Right lobe of liver (tissue), 6 donors: ENCODE data around the gene BAHCC1. TPM values are rescaled to one million over a fixed set of nuclear protein-coding genes. Genes with fewer than 3 reads are reported as not detected.

ENCODE experiments used
- ATAC-seq, 4 donors: fragments of 200-7000 bp; cut with Tn5 transposase; one replicate each; pipeline ENCODE4 v1.9.1; 2020; ENCODE audit warnings: mild to moderate bottlenecking in 4 of 4, moderate library complexity in 4 of 4
- DNase-seq, 3 donors: peaks; one replicate each; pipeline ENCODE4 v3.0.0-alpha.2; 2020
- H3K27ac ChIP-seq, 3 donors: fragments of 200-600 bp; one replicate each; pipeline ENCODE4 v1.8.0; 2022
- H3K27me3 ChIP-seq, 2 donors: fragments of 200-600 bp; one replicate each; pipeline ENCODE4 v1.8.0; 2022
- H3K36me3 ChIP-seq, 4 donors: fragments of 200-600 bp; sonication (generic) in 1 of 4; one replicate each; pipeline versions ENCODE4 v1.5.1 to v1.8.0; 2017 to 2022; ENCODE audit warnings: control low read depth in 1 of 4
- H3K4me1 ChIP-seq, 4 donors: fragments of 200-600 bp; sonication (generic) in 1 of 4; one replicate each; pipeline versions ENCODE4 v1.5.1 to v1.8.0; 2017 to 2022; ENCODE audit warnings: control low read depth in 1 of 4
- H3K4me3 ChIP-seq, 3 donors: fragments of 200-600 bp; one replicate each; pipeline ENCODE4 v1.8.0; 2022
- H3K9me3 ChIP-seq, 4 donors: fragments of 200-600 bp; sonication (generic) in 1 of 4; one replicate each; pipeline versions ENCODE4 v1.5.1 to v1.8.0; 2017 to 2022; ENCODE audit warnings: control low read depth in 1 of 4
- CTCF ChIP-seq, 4 donors: fragments of 200-600 bp in 3 of 4; fragments of 450-650 bp in 1 of 4; IDR thresholded peaks; one replicate each; pipeline versions ENCODE4 v1.5.1 to v1.8.0; 2016 to 2022; ENCODE audit warnings: antibody characterized with exemption in 4 of 4, mild to moderate bottlenecking in 2 of 4
- POLR2A ChIP-seq: fragments of 450-650 bp; IDR thresholded peaks from one replicate; pipeline ENCODE4 v1.6.1; 2017; ENCODE audit warnings: antibody characterized with exemption, mild to moderate bottlenecking
- WGBS: methylation state at CpG from one replicate; pipeline ENCODE4 v1.1.6; 2018; ENCODE audit warnings: low coverage, low lambda C conversion rate; ENCODE audit not compliant: insufficient coverage; ENCODE audit errors: missing lambda C conversion rate; 5-methylcytosine and 5-hydroxymethylcytosine counted together
- intact Hi-C, 2 donors: fragments of 100-400 bp; cut with DNase I; formaldehyde crosslinking; loops; one replicate each; pipeline versions ENCODE4 v1.11.2 to v1.14.1; 2022
- total RNA-seq, 6 experiments: library from RNA; depleted of rRNA in 2 of 6; stranded (reverse); fragments of >200 nt in 2 of 6; fragmentation: NEBNext Ultra II Directional in 3 of 6; extraction: Animal tissue kit (Norgen Biotek cat#: 25700) in 3 of 6; gene quantifications; one replicate each; pipeline versions ENCODE4 v1.1.0 to v1.2.4, GENCODE V29; 2016 to 2023
- donor health status: DM: no; HTN: yes; CAD: no.
- donor health status: DM: no; HTN: no; CAD: no.
- donor health status: DM: no; HTN: no; CAD: no.
- donor health status: DM: no; HTN: yes; CAD: no.
- donor health status: DM: no; HTN: yes; CAD: no.

BAHCC1 gene
- total RNA-seq, 6 experiments from 2014 or later = 2.5 to 6.4 (median 4.9) TPM

GRCh38 chr17:81442791-81443190 lies 47.5 kb downstream of the BAHCC1 start:
- Histone ChIP-seq H3K36me3 (no peaks in the 10 kb centered on the region), H3K4me3 (no peak overlapping the region)

GRCh38 chr17:81443269-81443668 lies 48.0 kb downstream of the BAHCC1 start:
- no peak for TF ChIP-seq POLR2A
- no peak for TF ChIP-seq CTCF (IDR thresholded peaks at IDR 0.05)
- no CpG with 5 or more reads among the region's 20 CpGs for WGBS
- Histone ChIP-seq H3K36me3 (no peaks in the 10 kb centered on the region), H3K27ac (no peak overlapping the region), H3K27me3 (no peaks in the 10 kb centered on the region), H3K9me3 (no peaks in the 10 kb centered on the region), H3K4me1 (no peaks in the 10 kb centered on the region), H3K4me3 (no peak overlapping the region)
- intact Hi-C loops = no loop called here
- ATAC-seq (no peak), DNase-seq (no peak)

More at GRCh38 chr17:81442791-81443190, 47.5 kb downstream of the BAHCC1 start:
- Histone ChIP-seq H3K4me1 (no peaks in the 10 kb centered on the region), H3K27me3 (no peaks in the 10 kb centered on the region), H3K27ac (no peak overlapping the region), H3K9me3 (no peaks in the 10 kb centered on the region)
- intact Hi-C loops = no loop called here
- TF ChIP-seq CTCF (IDR thresholded peaks at IDR 0.05) (no peak), POLR2A (no peak)
- ATAC-seq = no peak
- no peak for DNase-seq
- WGBS = no CpG with 5 or more reads among the region's 17 CpGs

DNA sequence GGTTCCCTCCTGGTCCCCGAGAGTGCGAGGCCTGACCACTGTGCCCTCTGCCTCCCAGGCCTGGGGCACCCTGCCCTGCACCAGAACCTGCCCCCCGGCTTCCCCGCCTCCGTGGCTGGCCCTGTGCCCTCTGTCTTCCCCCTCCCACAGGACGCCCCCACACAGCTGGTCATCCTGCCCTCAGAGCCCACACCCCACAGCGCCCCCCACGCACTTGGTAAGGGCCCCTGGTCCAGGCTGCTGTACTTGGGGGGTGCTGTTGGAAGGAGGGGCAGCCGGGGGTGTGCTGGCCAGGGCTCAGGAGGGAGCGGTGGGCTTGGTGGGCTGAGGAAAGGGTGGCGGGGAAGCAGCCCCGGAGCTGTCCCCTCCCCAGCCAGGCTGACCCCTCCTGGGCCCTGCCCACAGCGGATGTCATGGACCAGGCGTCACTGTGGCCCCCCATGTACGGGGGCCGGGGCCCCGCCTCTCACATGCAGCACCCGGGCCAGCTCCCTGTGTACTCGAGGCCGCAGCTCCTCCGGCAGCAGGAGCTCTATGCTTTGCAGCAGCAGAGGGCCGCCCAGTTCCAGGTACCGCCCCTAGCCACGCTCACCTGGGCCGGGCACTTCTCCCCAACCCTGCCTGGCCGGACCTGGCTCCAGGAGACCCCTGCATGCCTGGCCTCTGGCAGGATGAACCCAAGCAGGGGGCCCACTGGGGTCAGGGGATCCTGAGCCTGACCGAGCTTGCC lies 49.5 kb downstream of the BAHCC1 start:
- Histone ChIP-seq H3K4me3 (no peak overlapping the region), H3K27me3 (no peaks in the 10 kb centered on the region), H3K27ac (no peak overlapping the region), H3K36me3 (no peaks in the 10 kb centered on the region), H3K4me1 (no peaks in the 10 kb centered on the region), H3K9me3 (no peaks in the 10 kb centered on the region)
- WGBS = no CpG with 5 or more reads among the region's 27 CpGs
- ATAC-seq (peak in 2 of 4 donors; percentile 2 to 10), DNase-seq (no peak)
- TF ChIP-seq POLR2A = no peak
- no peak for TF ChIP-seq CTCF (IDR thresholded peaks at IDR 0.05)
- intact Hi-C loops = no loop called here

DNA sequence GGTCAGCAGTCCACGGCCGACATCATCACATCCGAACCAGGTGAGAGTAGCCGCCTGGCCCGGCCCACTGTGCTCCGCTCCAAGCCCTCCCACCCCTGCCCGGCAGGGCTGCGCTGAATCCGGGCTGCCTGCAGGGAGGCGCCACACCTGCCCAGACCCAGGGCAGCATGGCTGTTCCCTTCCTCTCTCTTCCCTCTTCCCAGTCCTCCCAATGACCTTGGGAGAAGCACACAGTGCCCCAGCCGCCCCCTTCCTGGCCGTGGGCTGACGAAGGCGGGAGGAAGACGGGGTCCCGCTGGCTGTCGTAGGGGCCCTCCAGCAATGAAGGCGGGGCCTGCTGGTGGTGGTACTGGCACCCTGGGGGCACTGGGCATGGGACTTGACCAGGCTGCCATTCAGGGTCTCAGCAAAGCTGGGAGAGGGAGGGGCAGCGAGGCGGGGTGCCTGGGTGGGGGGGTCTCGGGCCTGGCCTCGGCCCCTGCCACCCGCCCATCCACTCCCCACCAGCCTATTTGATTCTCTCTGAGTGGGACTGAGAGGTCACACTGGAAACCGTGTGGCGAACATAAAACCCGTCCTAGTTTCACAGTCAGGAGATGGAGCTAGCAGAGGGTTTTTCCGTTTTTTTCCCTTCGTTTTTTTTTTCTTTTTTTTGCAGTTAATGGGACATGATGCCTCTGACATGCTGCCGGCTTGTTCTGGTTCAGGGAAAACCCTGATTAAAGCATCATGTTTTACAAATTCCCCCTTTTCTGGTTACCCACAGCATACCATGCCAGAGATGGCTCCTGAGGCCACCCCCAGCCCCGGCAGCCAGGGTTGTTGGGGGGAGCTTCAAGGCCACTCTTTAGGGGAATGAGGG lies 50.6 kb downstream of the BAHCC1 start:
- 73% methylated on average over 6 of the region's 30 CpGs for WGBS
- Histone ChIP-seq H3K4me3 (no peak overlapping the region), H3K4me1 (no peaks in the 10 kb centered on the region), H3K27ac (no peak overlapping the region), H3K9me3 (no peaks in the 10 kb centered on the region), H3K27me3 (no peaks in the 10 kb centered on the region), H3K36me3 (no peaks in the 10 kb centered on the region)
- TF ChIP-seq CTCF (IDR thresholded peaks at IDR 0.05) = no peak
- TF ChIP-seq POLR2A = no peak
- intact Hi-C loops = no loop called here
- ATAC-seq = no peak
- DNase-seq = no peak
